MM.1S (cell line): Measurements from ENCODE around the gene KCNJ11.

Source experiments
- DNase-seq: peaks from one replicate; pipeline ENCODE4 v3.0.0-alpha.2; 2015
- H2AFZ ChIP-seq: fragments of 300-600 bp; sonication (generic); 2 replicates; pipeline ENCODE4 v1.6.0; 2016; ENCODE audit warnings: antibody characterized with exemption, low read length
- H3F3A ChIP-seq: fragments of 300-600 bp; sonication (generic); 2 replicates; pipeline ENCODE4 v1.6.1; 2016; ENCODE audit warnings: mild to moderate bottlenecking, antibody characterized with exemption, low read length, moderate library complexity, mixed read lengths; ENCODE audit not compliant: insufficient read depth
- H3K27ac ChIP-seq: fragments of 300-600 bp; sonication (generic); 2 replicates; pipeline ENCODE4 v1.5.1; 2016; ENCODE audit warnings: mild to moderate bottlenecking, low read length
- H3K27me3 ChIP-seq: fragments of 300-600 bp; sonication (generic); replicated peaks from 2 replicates; pipeline ENCODE4 v1.6.0; 2016; ENCODE audit warnings: low read length; ENCODE audit not compliant: insufficient read depth
- H3K36me3 ChIP-seq: fragments of 300-600 bp; sonication (generic); replicated peaks from 2 replicates; pipeline ENCODE4 v1.6.1; 2016; ENCODE audit warnings: mild to moderate bottlenecking, low read length, mixed read lengths; ENCODE audit not compliant: insufficient read depth
- H3K4me1 ChIP-seq: fragments of 300-600 bp; sonication (generic); 2 replicates; pipeline ENCODE4 v1.6.1; 2016; ENCODE audit warnings: low read length, mixed read lengths
- H3K4me2 ChIP-seq: fragments of 300-600 bp; sonication (generic); 2 replicates; pipeline ENCODE4 v1.6.0; 2016; ENCODE audit warnings: low read depth, low read length
- H3K4me3 ChIP-seq: fragments of 300-600 bp; sonication (generic); 2 replicates; pipeline ENCODE4 v1.5.1; 2016; ENCODE audit warnings: low read length, mixed read lengths
- H3K79me2 ChIP-seq: fragments of 300-600 bp; sonication (generic); 2 replicates; pipeline ENCODE4 v1.6.1; 2016; ENCODE audit warnings: mixed run types, low read length, mixed read lengths
- H3K9ac ChIP-seq: fragments of 300-600 bp; sonication (generic); 2 replicates; pipeline ENCODE4 v1.6.1; 2016; ENCODE audit warnings: low read length, mixed read lengths
- H3K9me2 ChIP-seq: fragments of 300-600 bp; sonication (generic); replicated peaks from 2 replicates; pipeline ENCODE4 v1.6.1; 2016; ENCODE audit warnings: mild to moderate bottlenecking, low read length, mixed read lengths; ENCODE audit not compliant: insufficient read depth
- H3K9me3 ChIP-seq: fragments of 300-600 bp; sonication (generic); replicated peaks from 2 replicates; pipeline ENCODE4 v1.6.1; 2016; ENCODE audit warnings: mild to moderate bottlenecking, low read length, mixed read lengths; ENCODE audit not compliant: insufficient read depth
- H4K20me1 ChIP-seq: fragments of 300-600 bp; sonication (generic); 2 replicates; pipeline ENCODE4 v1.6.1; 2016; ENCODE audit warnings: mild to moderate bottlenecking, low read length, moderate library complexity, mixed read lengths; ENCODE audit not compliant: insufficient read depth
- EZH2 ChIP-seq: fragments of 300-600 bp; sonication (generic); optimal IDR thresholded peaks from 2 replicates; pipeline ENCODE3; 2017; ENCODE audit warnings: low read depth, mild to moderate bottlenecking, antibody characterized with exemption, low read length, mixed read lengths
- EZH2phosphoT487 ChIP-seq: fragments of 300-600 bp; sonication (generic); IDR thresholded peaks from 2 replicates; pipeline ENCODE4 v1.6.1; 2018; ENCODE audit warnings: antibody characterized with exemption, low read length
- TF ChIP-seq, protein P1 (sequence below): fragments of 300-600 bp; sonication (generic); IDR thresholded peaks from 2 replicates; pipeline ENCODE4 v1.5.1; 2016; ENCODE audit warnings: antibody characterized with exemption, low read length, mixed read lengths

Gene KCNJ11

GRCh38 chr11:17407575-17407974 is 19.1 kb upstream of the KCNJ11 start:
- Histone ChIP-seq H3K9me2 (no peaks in the 10 kb centered on the region), H3K4me3 (no peak overlapping the region), H3K4me2 (no peak overlapping the region), H3K9me3 (no peaks in the 10 kb centered on the region), H3K9ac (no peak overlapping the region), H4K20me1 (no peaks in the 10 kb centered on the region), H3K4me1 (peaks cover 16% of the 10 kb centered on the region), H2AFZ (no peak overlapping the region), H3K27me3 (no peaks in the 10 kb centered on the region), H3K27ac (no peak overlapping the region), H3F3A (0 out of 2 replicates have a peak, but pooled peaks cover 6% of the 10 kb centered on the region), H3K79me2 (no peaks in the 10 kb centered on the region), H3K36me3 (no peaks in the 10 kb centered on the region)
- TF ChIP-seq EZH2 (no peak), EZH2phosphoT487 (no peak)
- TF ChIP-seq, protein P1, sequence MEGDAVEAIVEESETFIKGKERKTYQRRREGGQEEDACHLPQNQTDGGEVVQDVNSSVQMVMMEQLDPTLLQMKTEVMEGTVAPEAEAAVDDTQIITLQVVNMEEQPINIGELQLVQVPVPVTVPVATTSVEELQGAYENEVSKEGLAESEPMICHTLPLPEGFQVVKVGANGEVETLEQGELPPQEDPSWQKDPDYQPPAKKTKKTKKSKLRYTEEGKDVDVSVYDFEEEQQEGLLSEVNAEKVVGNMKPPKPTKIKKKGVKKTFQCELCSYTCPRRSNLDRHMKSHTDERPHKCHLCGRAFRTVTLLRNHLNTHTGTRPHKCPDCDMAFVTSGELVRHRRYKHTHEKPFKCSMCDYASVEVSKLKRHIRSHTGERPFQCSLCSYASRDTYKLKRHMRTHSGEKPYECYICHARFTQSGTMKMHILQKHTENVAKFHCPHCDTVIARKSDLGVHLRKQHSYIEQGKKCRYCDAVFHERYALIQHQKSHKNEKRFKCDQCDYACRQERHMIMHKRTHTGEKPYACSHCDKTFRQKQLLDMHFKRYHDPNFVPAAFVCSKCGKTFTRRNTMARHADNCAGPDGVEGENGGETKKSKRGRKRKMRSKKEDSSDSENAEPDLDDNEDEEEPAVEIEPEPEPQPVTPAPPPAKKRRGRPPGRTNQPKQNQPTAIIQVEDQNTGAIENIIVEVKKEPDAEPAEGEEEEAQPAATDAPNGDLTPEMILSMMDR, result no peak
- DNase-seq, result no peak

GRCh38 chr11:17406818-17407149 is 18.3 kb upstream of the KCNJ11 start:
- TF ChIP-seq EZH2 (no peak), EZH2phosphoT487 (no peak)
- TF ChIP-seq, protein P1, result no peak
- H4K20me1 ChIP-seq, result no peaks in the 10 kb centered on the region
- H3K27me3 ChIP-seq, result no peaks in the 10 kb centered on the region
- no peak for DNase-seq
- H3F3A ChIP-seq, result 0 out of 2 replicates have a peak, but pooled peaks cover 6% of the 10 kb centered on the region
- no peaks in the 10 kb centered on the region for H3K9me2 ChIP-seq
- no peaks in the 10 kb centered on the region for H3K9me3 ChIP-seq
- H3K79me2 ChIP-seq, result no peaks in the 10 kb centered on the region
- H3K4me2 ChIP-seq, result no peak overlapping the region
- H3K9ac ChIP-seq, result no peak overlapping the region
- H3K4me1 ChIP-seq, result peaks cover 16% of the 10 kb centered on the region
- no peak overlapping the region for H3K27ac ChIP-seq
- H3K36me3 ChIP-seq, result no peaks in the 10 kb centered on the region
- H3K4me3 ChIP-seq, result no peak overlapping the region
- H2AFZ ChIP-seq, result no peak overlapping the region

- Histone ChIP-seq H3K36me3 (no peaks in the 10 kb centered on the region), H3F3A (0 out of 2 replicates have a peak, but pooled peaks cover 6% of the 10 kb centered on the region), H3K79me2 (no peaks in the 10 kb centered on the region), H3K4me1 (peaks cover 16% of the 10 kb centered on the region), H3K4me2 (peak overlapping the region; percentile 42), H3K4me3 (peak overlapping the region; percentile 7; the same call in 1 of the 2 replicates), H4K20me1 (no peaks in the 10 kb centered on the region), H3K27me3 (no peaks in the 10 kb centered on the region), H3K9me2 (no peaks in the 10 kb centered on the region), H2AFZ (peak overlapping the region; percentile 72), H3K9me3 (no peaks in the 10 kb centered on the region), H3K27ac (peak overlapping the region; percentile 41; the same call in 1 of the 2 replicates), H3K9ac (no peak overlapping the region; the same call in 1 of the 2 replicates)
- no peak for DNase-seq
- TF ChIP-seq EZH2, result no peak
Observed at GRCh38 chr11:17406082-17406817, 17.8 kb upstream of the KCNJ11 start.
